MCF 10A (cell line): ENCODE measurements around the gene CAMK4. TPM values are rescaled to one million over a fixed set of nuclear protein-coding genes. Genes with fewer than 3 reads are reported as not detected.

Experiments used
- BruUV-seq: library from RNA; stranded (reverse); fragments of 400-500 nt; replicated peaks from 2 replicates; lab custom pipeline; 2021; lab: Mats Ljungman, UMichigan
- CTCF ChIA-PET: fragments of 300-600 bp; sonication (Branson Sonifier 250); formaldehyde crosslinking; extraction: SDS; loops from one replicate; lab custom pipeline; 2021; ENCODE audit warnings: antibody characterized with exemption, inconsistent platforms; lab: Yijun Ruan, JAX
- POLR2A ChIA-PET: fragments of 300-600, 350-650 bp; sonication (Branson Sonifier 250); formaldehyde crosslinking; extraction: SDS; loops from one replicate; lab custom pipeline; 2020; ENCODE audit warnings: antibody characterized with exemption, inconsistent platforms; lab: Yijun Ruan, JAX
- DNase-seq: peaks from one replicate; pipeline ENCODE4 v3.0.0-alpha.2; 2018; ENCODE audit not compliant: unreplicated experiment
- H3K27ac Mint-ChIP-seq: one replicate; pipeline ENCODE4 v1.8.0; 2022; ENCODE audit warnings: mild to moderate bottlenecking, low read depth, mixed read lengths; ENCODE audit not compliant: unreplicated experiment
- H3K27me3 Mint-ChIP-seq: one replicate; pipeline ENCODE4 v1.8.0; 2022; ENCODE audit warnings: mixed read lengths; ENCODE audit not compliant: insufficient read depth, unreplicated experiment
- H3K36me3 Mint-ChIP-seq: one replicate; pipeline ENCODE4 v1.8.0; 2022; ENCODE audit warnings: mild to moderate bottlenecking, moderate library complexity, mixed read lengths; ENCODE audit not compliant: insufficient read depth, unreplicated experiment
- H3K4me1 Mint-ChIP-seq: one replicate; pipeline ENCODE4 v1.8.0; 2022; ENCODE audit warnings: mixed read lengths; ENCODE audit not compliant: insufficient read depth, unreplicated experiment
- H3K4me3 Mint-ChIP-seq: one replicate; pipeline ENCODE4 v1.8.0; 2022; ENCODE audit warnings: mild to moderate bottlenecking, moderate library complexity, mixed read lengths; ENCODE audit not compliant: unreplicated experiment
- H3K9me3 Mint-ChIP-seq: one replicate; pipeline ENCODE4 v1.8.0; 2022; ENCODE audit warnings: mixed read lengths; ENCODE audit not compliant: unreplicated experiment
- intact Hi-C: fragments of 100-400 bp; cut with micrococcal nuclease; formaldehyde crosslinking; loops from 2 replicates; pipeline ENCODE4 v1.14.1; 2022
- total RNA-seq: library from RNA; stranded (reverse); gene quantifications from 2 replicates; pipeline ENCODE4 v1.2.3, GENCODE V29; 2022
- TF ChIP-seq, protein P1 (sequence below): fragments of 200-600 bp; IDR thresholded peaks from one replicate; pipeline ENCODE4 v1.8.0; 2022; ENCODE audit warnings: antibody characterized with exemption, mild to moderate bottlenecking; ENCODE audit not compliant: unreplicated experiment

Gene CAMK4
- total RNA-seq, 1 experiment from 2014 or later: 0.21 TPM

- no peak for DNase-seq
- CTCF ChIA-PET: interaction anchor here (0.5 to 5.1 kb wide), 7 partner anchors 12 to 251 kb away, joined by 3 to 104 read pairs (median 5); no protein-coding TSS in a partner anchor
- no peak overlapping the region for H3K27ac Mint-ChIP-seq
- intact Hi-C loops: no loop called here
- no peaks in the 10 kb centered on the region for H3K36me3 Mint-ChIP-seq
- POLR2A ChIA-PET: interaction anchor here (0.7 kb wide), 1 partner anchor 124 kb away, joined by 3 read pairs; no protein-coding TSS in a partner anchor
- no peak overlapping the region for H3K4me3 Mint-ChIP-seq
- no peaks in the 10 kb centered on the region for H3K4me1 Mint-ChIP-seq
- H3K9me3 Mint-ChIP-seq: no peaks in the 10 kb centered on the region
- BruUV-seq: no TSS peak
- TF ChIP-seq, protein P1, sequence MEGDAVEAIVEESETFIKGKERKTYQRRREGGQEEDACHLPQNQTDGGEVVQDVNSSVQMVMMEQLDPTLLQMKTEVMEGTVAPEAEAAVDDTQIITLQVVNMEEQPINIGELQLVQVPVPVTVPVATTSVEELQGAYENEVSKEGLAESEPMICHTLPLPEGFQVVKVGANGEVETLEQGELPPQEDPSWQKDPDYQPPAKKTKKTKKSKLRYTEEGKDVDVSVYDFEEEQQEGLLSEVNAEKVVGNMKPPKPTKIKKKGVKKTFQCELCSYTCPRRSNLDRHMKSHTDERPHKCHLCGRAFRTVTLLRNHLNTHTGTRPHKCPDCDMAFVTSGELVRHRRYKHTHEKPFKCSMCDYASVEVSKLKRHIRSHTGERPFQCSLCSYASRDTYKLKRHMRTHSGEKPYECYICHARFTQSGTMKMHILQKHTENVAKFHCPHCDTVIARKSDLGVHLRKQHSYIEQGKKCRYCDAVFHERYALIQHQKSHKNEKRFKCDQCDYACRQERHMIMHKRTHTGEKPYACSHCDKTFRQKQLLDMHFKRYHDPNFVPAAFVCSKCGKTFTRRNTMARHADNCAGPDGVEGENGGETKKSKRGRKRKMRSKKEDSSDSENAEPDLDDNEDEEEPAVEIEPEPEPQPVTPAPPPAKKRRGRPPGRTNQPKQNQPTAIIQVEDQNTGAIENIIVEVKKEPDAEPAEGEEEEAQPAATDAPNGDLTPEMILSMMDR: no peak
- H3K27me3 Mint-ChIP-seq: peaks cover 19% of the 10 kb centered on the region
Measured at GRCh38 chr5:111280282-111280951, 56.2 kb downstream of the CAMK4 start.

- intact Hi-C loops: no loop called here
- Mint-ChIP-seq H3K36me3 (no peaks in the 10 kb centered on the region), H3K4me3 (no peak overlapping the region), H3K9me3 (no peaks in the 10 kb centered on the region), H3K4me1 (no peaks in the 10 kb centered on the region), H3K27me3 (peaks cover 8% of the 10 kb centered on the region), H3K27ac (no peak overlapping the region)
- TF ChIP-seq, protein P1: no peak
- BruUV-seq: no TSS peak
- no peak for DNase-seq
- ChIA-PET POLR2A (interaction anchor here (0.7 kb wide), 1 partner anchor 191 kb away, joined by 3 read pairs; no protein-coding TSS in a partner anchor), CTCF (interaction anchor here (0.7 kb wide), 1 partner anchor 864 kb away, joined by 3 read pairs; no protein-coding TSS in a partner anchor)
Measured at GRCh38 chr5:111282798-111283197, 58.6 kb downstream of the CAMK4 start.

GRCh38 chr5:111284825-111285224 lies 60.6 kb downstream of the CAMK4 start:
- no peak overlapping the region for H3K4me3 Mint-ChIP-seq
- TF ChIP-seq, protein P1: no peak
- H3K9me3 Mint-ChIP-seq: no peaks in the 10 kb centered on the region
- peaks cover 8% of the 10 kb centered on the region for H3K27me3 Mint-ChIP-seq
- DNase-seq: no peak
- POLR2A ChIA-PET: no interaction called here
- H3K36me3 Mint-ChIP-seq: no peaks in the 10 kb centered on the region
- H3K27ac Mint-ChIP-seq: no peak overlapping the region
- intact Hi-C loops: no loop called here
- no peaks in the 10 kb centered on the region for H3K4me1 Mint-ChIP-seq
- CTCF ChIA-PET: no interaction called here
- no TSS peak for BruUV-seq

DNA sequence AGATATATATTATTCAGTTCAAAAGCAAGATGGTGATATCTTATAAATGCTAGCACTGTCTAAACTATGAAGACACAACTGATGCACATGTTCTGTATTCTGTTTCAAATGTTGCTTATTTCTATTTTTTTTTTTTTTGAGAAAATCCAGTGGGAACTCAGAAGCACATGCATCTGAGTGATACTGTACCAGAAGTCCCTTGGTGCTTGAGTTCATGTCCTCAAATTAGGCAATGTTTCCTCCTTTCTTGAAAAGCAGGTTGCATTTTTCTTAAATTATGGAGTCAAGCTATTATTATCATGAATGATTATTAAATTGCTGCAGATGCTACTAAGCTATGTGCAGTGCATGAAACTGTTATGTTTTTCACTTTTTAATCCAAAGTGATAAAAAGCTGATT lies 70.4 kb downstream of the CAMK4 start:
- no peaks in the 10 kb centered on the region for H3K36me3 Mint-ChIP-seq
- no peak overlapping the region for H3K27ac Mint-ChIP-seq
- intact Hi-C loops: no loop called here
- no peaks in the 10 kb centered on the region for H3K27me3 Mint-ChIP-seq
- no peak overlapping the region for H3K4me3 Mint-ChIP-seq
- no TSS peak for BruUV-seq
- H3K9me3 Mint-ChIP-seq: no peaks in the 10 kb centered on the region
- ChIA-PET CTCF (interaction anchor here (2.0 kb wide), 1 partner anchor 15 kb away, joined by 7 read pairs; no protein-coding TSS in a partner anchor), POLR2A (no interaction called here)
- no peak for DNase-seq
- H3K4me1 Mint-ChIP-seq: no peaks in the 10 kb centered on the region
- TF ChIP-seq, protein P1: no peak
